Stromal cell of bone marrow (primary cell): ENCODE measurements around the gene PNPO.
A peak's percentile ranks its signal among the peaks of the same experiment; 100 is the strongest.
"Not testable (repeated sequence)": the region's sequence is repeated elsewhere in the genome, so short reads cannot be mapped to it uniquely, and the experiment has no call there.

Experiments
- DNase-seq: peaks from one replicate; pipeline ENCODE4 v3.0.0-alpha.2; 2012; ENCODE audit warnings: low read depth

PNPO gene

DNA sequence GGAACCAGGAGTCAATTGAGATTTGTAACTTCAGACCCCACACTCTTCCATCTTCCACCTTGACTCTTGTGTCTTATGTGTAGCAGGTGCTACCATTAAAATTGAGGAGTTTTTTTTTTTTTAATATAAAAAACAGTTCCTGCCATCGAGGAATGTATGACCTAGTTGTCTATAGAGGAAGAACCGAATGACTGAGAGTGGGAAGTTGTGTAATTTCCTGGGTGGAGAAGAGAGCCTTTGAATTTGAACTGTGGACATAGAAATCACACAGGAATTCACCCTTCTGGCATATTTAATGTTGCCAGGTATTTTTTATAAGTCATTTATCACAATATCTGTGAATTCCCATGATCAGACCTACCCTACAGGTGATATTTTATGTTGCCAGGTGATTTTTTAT, 23.4 kb upstream of the PNPO start:
- DNase-seq, result no peak

DNA sequence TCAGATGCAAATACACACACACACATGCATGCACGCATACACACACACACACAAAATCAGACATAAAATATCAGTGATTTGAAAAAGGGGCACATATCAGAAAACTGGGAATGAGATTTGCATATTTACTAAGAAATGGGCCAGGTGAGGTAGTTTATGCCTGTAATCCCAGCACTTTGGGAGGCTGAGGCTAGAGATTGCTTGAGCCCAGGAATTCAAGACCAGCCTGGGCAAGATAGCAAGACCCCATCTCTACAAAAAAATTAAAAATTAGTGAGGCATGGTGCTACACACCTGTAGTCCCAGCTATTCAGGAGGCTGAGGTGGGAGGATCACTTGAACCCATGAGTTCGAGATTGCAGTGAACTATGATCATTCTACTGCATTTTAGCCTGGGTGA, 22.4 kb upstream of the PNPO start:
- no peak for DNase-seq

DNA sequence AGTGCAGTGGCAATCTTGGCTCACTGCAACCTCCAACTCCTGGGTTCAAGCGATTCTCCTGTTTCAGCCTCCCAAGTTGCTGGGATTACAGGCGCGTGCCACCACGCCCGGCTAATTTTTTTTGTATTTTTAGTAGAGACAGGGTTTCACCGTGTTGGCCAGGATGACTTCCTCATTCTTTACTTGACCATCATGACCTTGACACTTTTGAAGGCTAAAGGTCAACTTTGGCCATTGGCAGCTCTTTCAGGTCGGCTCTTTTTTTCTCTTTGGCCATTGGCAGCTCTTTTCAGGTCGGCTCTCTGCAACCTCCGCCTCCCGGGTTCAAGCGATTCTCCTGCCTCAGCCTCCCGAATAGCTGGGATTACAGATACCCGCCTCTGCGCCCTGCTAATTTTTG, 21.5 kb upstream of the PNPO start:
- DNase-seq, result not testable (repeated sequence)

DNA sequence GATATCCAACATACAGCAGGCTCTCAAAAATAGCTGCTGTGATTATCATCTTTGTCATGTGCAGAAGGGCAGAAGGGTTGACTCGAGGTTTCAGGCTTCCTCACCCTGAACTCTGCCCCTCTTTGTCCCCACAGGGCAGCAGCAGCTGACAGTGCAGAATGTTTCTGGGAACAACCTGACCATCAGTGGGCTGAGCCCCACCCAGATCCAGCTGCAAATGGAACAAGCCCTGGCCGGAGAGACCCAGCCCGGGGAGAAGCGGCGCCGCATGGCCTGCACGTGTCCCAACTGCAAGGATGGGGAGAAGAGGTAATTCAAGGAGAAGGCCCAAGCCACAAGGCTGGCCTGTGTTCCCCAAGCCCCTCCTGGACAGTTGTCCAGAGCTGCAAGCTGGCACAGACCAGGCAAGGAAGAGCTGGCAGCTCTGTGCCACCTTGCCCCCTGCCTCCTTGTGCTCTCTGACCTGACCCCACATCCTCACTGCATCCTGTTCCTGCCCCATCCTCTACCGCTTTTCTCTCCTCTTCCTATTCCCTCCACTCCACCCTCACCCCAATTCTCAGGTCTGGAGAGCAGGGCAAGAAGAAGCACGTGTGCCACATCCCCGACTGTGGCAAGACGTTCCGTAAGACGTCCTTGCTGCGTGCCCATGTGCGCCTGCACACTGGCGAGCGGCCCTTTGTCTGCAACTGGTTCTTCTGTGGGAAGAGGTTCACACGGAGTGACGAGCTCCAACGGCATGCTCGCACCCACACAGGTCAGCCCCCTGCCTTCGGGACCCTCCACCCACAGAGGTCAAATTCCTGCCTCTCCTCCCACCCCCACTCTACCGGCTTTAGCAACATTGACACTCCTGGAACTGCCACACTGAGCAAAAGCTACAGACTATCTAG, 16.3 kb upstream of the PNPO start:
- no peak for DNase-seq

DNA sequence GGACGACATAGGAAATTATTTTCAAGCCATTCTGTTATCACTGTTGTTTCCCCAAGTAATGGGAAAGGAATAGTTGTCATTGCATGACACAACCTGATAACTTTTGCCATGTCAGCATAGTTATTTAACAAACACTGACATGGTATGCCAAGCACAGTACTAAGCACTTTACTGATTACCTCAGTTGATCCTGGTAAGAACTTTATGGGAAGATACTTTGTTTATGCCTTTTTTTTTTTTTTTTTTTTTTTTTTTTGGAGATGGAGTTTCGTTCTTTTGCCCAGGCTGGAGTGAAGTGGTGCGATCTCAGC, 15.7 kb upstream of the PNPO start:
- DNase-seq, result no peak

DNA sequence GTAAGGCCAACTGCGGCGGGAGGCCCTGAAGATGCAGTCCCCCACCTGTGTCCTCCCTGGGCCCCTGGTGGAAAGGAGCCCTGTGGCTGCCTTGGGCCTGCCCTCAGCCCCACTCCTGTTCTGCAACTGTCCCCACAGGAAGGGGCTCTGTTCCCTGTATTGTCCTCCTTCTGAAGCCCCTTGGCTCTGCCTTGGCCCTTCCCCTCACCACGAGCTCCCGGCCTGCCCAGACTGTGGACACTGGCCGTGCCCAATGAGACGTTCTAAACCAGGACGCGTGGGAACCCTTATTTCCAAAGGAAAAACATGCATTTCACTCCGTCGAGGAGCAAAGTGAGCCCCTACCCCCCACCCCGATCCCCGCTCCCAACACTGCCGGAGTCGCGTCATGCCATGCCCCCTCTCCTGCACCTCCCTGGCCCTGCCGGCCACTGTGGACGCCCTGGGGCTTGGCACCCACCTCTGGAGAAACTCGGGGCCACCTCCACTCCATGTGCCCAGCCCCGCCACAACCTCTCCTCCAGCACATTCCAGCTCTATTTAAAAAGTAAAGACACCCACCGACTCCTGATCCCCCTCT, 13.5 kb upstream of the PNPO start:
- DNase-seq, result no peak

DNA sequence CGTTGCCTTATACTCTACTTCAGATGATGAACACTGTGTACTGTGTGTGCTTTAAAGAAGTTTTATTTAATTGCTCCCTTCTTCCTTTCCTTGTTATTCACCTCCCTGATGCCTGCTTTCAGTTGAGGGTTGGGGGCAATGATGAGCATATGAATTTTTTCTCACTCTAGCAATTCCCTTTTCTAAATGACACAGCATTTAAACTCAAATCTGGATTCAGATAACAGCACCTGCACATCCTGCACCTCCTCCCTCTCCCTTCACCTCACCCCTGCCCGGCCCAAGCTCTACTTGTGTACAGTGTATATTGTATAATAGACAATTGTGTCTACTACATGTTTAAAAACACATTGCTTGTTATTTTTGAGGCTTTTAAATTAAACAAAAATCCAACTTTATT, 13.0 kb upstream of the PNPO start:
- no peak for DNase-seq

DNA sequence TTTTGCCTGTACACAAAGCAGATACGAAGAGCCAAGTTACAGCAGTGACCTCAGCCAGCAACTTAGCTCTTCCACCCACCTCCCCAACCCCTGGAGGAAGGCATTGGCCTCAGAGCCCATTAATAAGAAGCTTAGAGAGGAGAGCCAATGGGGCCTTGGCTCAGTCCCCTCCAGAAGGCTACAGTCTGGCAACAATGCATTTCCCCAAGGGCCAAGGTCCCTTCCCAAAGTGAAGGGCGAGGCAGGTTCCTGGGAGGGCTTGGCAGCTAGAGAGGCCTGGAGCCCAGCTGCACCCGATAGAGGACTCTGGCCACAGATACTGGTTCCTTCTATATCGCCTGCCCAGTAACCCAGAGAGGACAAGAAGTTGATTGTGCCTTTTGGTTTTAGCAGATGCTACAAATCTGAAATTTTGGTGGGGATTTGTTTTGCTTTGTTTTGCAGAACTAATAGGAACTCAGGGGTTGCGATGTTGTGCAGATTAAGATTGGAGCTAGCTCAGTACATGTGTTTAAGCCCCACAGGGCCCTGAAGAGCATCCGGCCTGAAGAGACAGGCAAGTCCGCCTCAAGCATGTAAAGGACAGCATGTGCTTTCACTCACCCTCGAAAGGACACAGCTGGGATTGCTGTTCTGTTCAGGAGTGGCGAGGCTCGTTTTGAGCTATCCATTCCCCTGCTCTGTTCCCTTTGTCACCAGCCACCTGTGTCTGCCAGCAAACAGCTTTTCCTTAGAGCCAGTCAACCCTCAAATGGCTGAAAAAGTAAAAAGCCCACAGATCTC, 12.0 kb upstream of the PNPO start:
- no peak for DNase-seq

DNA sequence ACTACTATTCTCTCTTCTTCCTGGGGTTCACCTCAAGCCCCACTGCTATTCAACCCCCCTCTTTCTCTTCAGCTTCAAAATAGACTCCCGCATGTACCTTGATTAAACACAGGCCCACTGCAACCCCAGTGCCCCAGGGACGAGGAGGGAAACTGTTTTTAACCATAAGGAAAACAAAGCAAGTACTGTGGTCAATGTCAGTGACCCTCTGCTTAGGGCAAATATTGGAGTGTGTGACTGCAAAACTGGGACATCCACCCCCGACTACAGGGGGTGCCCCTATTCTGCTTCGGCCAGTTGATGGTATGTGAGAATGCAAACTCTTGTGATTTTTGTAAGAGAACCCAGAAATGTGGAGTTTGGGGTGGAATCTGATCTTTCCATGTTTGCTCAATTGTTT, 9.5 kb upstream of the PNPO start:
- DNase-seq, result no peak

DNA sequence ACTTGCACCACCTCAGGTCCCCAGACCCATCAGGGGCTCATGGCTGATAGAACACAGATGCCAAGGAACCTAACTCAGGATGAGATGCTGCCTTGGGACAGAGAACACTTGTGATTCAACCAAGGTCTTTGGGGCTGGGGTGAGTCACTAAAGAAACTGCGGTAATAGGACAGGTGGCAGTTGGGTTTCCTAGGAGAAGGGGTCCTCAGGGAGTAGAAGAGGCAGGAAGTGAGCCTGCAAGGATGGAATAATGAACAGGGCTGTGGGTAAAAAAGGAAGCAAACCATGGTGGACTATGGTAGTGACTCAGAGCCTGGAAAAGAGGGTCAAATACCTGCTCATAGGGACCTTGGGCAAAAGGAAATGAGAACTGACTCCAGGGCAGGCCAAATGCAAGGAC, 6.5 kb upstream of the PNPO start:
- DNase-seq, result no peak

DNA sequence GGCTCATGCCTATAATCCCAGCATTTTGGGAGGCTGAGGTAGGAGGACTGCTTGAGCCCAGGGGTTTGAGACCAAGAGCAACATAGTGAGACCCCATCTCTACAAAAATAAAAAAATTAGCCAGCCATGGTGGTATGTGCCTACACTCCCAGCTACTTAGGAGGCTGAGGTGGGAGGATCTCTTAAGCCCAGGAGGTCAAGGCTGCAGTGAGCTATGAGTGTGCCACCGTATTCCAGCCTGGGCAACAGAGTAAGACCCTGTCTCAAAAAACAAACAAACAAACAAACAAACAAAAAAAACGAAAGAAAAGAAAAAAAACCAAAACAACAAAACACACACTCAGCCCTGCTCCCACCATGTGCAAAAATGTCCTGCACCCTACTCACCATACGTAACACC, 5.9 kb upstream of the PNPO start:
- not testable (repeated sequence) for DNase-seq

DNA sequence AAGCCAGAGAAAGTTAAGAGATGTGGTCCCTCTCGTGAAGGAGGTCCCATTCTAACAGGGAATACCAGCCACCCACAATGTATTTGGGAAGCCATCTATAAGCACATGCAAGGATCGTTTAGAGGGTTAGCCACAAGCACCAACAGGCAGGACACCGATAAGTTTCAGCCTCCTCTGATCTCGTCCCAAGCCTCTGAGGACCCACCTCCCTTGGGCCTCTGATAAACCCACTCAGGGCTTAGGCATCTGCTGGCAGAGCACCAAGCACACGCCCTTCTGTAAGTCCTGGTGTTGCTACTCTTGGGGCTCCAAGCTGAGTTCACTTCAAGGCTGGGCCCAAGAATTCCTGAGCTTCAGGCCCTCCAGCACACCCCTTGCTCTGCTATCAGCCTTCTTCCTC, 5.4 kb upstream of the PNPO start:
- no peak for DNase-seq

DNA sequence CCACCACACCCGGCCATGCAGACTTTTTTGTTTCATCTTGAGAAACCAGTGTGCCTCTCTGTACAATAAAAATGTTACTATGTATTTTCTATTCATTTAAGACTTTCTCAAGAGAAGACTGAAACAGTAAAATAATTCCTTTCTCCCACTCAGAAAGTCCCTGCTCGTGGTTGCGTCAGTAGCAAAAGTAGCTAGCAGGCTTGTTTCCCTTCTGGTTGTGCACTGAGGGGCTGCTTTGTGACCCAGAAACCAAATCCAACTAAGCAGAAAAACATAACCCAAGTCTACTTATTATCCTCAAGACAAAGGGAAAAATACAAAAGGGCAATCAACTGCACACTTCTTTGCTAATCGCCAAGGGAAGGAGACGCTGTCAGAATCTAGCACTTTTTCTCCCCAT, 3.4 kb upstream of the PNPO start:
- no peak for DNase-seq

DNA sequence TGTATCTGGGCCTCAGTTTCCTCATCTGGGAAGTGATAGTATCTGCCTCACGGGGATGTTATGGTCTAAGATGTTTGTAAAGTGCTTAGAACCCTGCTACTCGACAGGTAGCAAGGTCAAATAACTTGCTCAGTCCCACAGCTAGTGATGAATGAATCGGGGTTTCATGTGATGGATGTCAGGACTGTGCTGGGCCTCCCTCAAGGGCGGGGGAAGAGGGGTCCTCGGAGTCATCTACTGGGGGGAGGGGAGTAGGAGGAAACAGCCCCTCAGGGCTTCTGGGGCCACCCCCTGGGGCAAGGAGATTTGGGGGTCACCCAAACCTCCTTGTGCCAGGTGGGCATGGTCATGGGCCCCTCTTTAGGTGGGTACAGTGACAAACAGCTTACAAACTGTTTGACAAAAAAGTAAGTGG, 732 bp downstream of the PNPO start:
- DNase-seq, result no peak

DNA sequence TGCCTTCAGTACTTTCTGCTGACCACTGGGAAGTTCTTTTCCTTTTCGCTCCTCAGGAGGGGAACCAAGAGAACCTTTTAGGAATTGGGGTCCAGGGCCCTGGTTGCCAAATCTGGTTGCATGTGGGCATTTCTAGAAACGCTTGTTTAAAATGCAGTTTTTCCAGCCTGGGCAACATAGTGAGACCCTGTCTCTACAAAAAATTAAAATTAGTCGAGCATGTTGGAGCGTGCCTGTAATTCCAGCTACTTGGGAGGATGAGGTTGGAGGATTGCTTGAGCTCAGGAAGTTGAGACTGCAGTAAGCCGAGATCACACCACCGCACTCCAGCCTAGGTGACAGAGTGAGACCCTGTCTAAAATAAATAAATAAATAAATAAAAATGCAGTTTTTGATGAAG, 1.2 kb downstream of the PNPO start:
- DNase-seq, result no peak

DNA sequence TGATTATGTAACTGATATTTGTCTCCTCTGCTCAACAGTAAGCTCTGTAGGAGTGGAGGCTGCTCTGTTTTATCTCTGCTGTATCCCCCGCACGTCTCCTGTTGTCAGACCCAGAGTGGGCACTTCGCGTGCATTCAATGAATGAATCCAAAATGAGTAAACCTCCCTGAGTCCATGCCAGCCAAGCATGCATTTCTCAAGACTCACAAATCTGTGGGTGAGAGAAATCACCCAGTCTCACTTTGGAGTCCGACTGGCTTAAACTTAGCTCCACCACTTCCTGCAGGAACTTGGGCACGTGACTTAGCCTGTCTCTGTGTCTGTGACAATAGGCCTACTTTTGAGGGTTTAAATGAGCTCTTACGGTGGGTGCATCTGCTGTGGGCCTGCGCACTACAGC, 3.7 kb downstream of the PNPO start:
- no peak for DNase-seq

DNA sequence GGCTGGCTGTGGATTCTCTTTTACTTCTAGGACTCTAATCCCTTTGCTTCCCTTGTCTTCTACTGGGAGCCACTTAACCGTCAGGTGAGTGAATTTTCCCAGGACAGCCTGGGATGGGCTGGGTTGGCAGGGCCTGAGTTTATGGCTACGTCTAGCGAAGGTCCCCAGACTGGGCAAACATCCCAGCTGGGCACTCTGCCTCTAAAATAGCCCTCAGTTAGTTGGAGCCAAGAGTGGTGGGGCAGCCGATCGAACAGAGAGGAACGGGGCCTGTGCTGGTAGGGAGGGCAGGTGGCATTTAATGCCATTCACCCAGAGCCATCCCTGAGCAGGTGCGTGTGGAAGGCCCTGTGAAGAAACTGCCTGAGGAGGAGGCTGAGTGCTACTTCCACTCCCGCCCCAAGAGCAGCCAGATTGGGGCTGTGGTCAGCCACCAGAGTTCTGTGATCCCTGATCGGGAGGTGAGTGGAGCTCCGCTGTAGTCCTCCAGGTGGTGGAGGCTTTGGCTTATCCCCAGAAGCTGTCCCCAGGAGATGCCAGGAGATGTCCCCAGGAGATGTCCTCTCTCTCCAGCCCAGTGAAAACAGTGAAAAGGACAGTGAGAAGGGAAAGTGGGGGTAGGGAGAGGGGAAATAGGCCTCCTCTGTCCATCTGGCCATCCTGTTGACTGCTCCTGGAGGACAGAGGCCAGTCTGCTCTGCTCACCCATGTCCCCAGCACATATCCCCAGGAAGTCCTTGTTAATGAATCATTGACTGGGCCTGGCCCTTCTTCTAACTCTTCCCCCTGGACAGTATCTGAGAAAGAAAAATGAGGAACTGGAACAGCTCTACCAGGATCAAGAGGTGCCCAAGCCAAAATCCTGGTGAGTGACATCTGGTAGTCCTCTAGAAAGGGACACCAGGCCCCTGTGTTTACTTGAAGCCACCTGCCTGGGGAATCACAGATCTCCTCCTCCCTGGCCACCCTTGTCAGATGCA, 4.4 kb downstream of the PNPO start:
- DNase-seq, result no peak

DNA sequence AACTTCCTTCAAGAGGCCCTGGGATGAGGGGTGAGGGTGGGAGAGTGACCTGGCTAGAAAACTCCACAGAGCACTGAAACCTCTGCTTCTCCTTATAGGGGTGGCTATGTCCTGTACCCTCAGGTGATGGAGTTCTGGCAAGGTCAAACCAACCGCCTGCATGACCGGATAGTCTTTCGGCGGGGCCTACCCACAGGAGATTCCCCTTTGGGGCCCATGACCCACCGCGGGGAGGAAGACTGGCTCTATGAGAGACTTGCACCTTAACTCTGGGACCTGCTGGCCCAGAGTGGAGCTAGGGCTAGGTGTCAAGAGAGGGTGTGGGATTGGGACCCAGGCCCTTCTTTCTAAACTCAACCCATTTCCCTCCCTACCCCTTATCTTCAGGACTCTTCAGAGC, 5.1 kb downstream of the PNPO start:
- DNase-seq, result no peak

DNA sequence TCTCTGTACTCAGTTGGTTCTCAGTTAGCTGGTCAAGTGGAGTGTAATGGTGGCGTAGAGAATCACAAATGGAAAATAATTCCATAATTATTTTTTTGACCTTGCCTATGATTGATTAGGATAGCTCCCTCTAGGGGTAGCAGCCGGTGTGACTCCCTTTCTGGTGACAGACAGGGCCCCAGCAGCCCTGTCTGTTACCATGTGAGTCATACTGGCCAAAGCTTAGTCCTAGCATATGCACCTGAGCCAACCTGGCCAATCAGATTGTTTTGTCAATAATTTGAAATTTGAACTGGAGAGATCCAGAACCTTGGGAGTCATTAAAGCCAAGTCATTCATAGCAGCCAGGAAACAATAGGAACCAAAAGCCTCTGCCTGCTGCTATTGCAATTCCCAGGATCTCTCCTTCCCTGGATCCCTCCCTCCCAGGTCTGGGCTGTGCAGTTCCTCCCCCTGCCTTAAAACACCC, 5.6 kb downstream of the PNPO start:
- DNase-seq, result peak; percentile 73

DNA sequence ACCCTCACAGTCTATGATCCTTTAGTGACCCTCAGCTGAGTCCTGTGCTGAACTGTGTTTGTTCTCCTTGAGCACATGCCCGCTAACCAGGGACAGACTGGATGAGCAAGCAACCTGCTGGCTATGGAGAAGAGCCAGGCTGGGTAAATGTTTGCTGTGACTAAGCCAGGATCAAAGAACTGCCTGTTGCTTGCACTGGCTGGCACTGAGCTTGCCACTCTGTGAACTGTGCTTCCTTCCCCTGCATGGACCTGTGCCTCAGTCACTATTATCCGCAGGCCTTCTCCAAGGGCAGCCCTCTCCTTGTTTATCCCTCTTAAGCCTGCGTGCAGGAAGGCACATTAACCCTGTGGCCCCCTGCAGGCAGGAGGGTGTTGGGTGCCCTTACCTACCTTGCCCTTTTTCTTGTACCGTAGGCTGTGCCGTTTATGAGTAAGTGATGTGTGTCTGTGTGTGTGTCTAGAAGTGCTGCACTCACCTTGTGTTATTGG, 7.4 kb downstream of the PNPO start:
- DNase-seq, result no peak

DNA sequence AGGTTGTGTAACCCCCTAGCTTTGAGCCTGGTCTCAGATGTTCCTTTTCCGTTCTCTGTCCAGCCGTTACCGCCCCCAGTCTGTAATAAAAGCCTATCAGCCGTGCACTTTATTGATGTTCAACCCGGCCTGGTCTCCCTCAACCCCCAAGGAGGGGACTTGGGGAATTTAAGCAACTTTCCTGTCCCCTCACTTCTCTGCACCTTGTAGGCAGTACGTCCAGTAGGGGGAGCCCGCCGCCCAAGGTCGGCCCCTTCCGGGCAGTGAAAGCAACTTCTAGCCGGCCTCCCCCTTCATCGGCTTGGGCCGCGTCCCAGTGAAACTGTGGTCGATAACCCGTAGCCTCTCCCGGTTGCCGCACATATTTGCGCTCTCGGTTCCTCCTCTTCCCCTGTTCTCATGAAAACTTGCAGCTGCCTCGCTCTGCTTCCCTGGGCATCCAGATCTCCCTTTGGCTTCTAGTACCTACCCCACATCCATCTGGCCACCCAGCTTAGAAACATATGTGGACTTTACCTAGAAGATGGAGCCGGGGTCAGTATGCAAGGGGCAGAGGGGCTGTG, 7.9 kb downstream of the PNPO start:
- DNase-seq, result peak; percentile 65
